HG02610 (cell line): Measurements from ENCODE around the gene HAUS1.
"Not testable (repeated sequence)": the region's sequence is repeated elsewhere in the genome, so short reads cannot be mapped to it uniquely, and the experiment has no call there.

Source experiments
- ATAC-seq: cut with Tn5 transposase; IDR thresholded peaks from one replicate; pipeline ENCODE4 v1.9.1; 2021; ENCODE audit warnings: mild to moderate bottlenecking, moderate library complexity; ENCODE audit not compliant: unreplicated experiment

The HAUS1 gene

GRCh38 chr18:46088501-46088900 lies 15.7 kb upstream of the HAUS1 start:
- ATAC-seq: not testable (repeated sequence)

GRCh38 chr18:46095532-46095931 lies 8.7 kb upstream of the HAUS1 start:
- ATAC-seq: no peak

GRCh38 chr18:46096651-46097300 lies 7.4 kb upstream of the HAUS1 start:
- ATAC-seq: no peak

GRCh38 chr18:46097431-46097800 lies 6.8 kb upstream of the HAUS1 start:
- no peak for ATAC-seq

GRCh38 chr18:46097801-46098615 lies 6.2 kb upstream of the HAUS1 start, which contains the start of gene ATP5F1A:
ATP5F1A (minus strand) TSS chr18:46098296; CDS start chr18:46098231, 65 bp downstream.
- peak; percentile 83 for ATAC-seq

GRCh38 chr18:46098616-46098933 lies 5.6 kb upstream of the HAUS1 start:
- ATAC-seq: no peak

GRCh38 chr18:46099463-46099862 lies 4.7 kb upstream of the HAUS1 start:
- no peak for ATAC-seq

- ATAC-seq: no peak
Observed at GRCh38 chr18:46109386-46109785, 5.2 kb downstream of the HAUS1 start.

- no peak for ATAC-seq
Observed at GRCh38 chr18:46110406-46110805, 6.2 kb downstream of the HAUS1 start.

- ATAC-seq: no peak
Observed at GRCh38 chr18:46113751-46114150, 9.6 kb downstream of the HAUS1 start.

- not testable (repeated sequence) for ATAC-seq
Observed at GRCh38 chr18:46126625-46127024, 22.4 kb downstream of the HAUS1 start.

GRCh38 chr18:46130061-46130460 lies 25.9 kb downstream of the HAUS1 start:
- ATAC-seq: no peak

GRCh38 chr18:46130549-46130948 lies 26.4 kb downstream of the HAUS1 start:
- not testable (repeated sequence) for ATAC-seq

- ATAC-seq: no peak
Observed at GRCh38 chr18:46133534-46133933, 29.3 kb downstream of the HAUS1 start.

GRCh38 chr18:46134920-46135675 lies 30.9 kb downstream of the HAUS1 start:
- ATAC-seq: no peak

GRCh38 chr18:46140173-46140572 lies 36.0 kb downstream of the HAUS1 start:
- ATAC-seq: no peak

- ATAC-seq: no peak
Observed at GRCh38 chr18:46141199-46141598, 37.0 kb downstream of the HAUS1 start.

GRCh38 chr18:46148810-46149209 lies 44.6 kb downstream of the HAUS1 start:
- ATAC-seq: no peak

- ATAC-seq: no peak
Observed at GRCh38 chr18:46152436-46152807, 48.2 kb downstream of the HAUS1 start.

- no peak for ATAC-seq
Observed at GRCh38 chr18:46152808-46153617, 48.8 kb downstream of the HAUS1 start.

GRCh38 chr18:46155641-46156051 lies 51.5 kb downstream of the HAUS1 start:
- ATAC-seq: no peak
